ENCODE measurements around the gene PCGF3. TPM values are rescaled to one million over a fixed set of nuclear protein-coding genes. Genes with fewer than 3 reads are reported as not detected.
"Not testable (repeated sequence)": the region's sequence is repeated elsewhere in the genome, so short reads cannot be mapped to it uniquely, and the experiment has no call there.

PCGF3 gene
- total and polyA plus RNA-seq, 7 experiments from 2014 or later, result 3.8 to 66.8 (median 36.2) TPM

DNA sequence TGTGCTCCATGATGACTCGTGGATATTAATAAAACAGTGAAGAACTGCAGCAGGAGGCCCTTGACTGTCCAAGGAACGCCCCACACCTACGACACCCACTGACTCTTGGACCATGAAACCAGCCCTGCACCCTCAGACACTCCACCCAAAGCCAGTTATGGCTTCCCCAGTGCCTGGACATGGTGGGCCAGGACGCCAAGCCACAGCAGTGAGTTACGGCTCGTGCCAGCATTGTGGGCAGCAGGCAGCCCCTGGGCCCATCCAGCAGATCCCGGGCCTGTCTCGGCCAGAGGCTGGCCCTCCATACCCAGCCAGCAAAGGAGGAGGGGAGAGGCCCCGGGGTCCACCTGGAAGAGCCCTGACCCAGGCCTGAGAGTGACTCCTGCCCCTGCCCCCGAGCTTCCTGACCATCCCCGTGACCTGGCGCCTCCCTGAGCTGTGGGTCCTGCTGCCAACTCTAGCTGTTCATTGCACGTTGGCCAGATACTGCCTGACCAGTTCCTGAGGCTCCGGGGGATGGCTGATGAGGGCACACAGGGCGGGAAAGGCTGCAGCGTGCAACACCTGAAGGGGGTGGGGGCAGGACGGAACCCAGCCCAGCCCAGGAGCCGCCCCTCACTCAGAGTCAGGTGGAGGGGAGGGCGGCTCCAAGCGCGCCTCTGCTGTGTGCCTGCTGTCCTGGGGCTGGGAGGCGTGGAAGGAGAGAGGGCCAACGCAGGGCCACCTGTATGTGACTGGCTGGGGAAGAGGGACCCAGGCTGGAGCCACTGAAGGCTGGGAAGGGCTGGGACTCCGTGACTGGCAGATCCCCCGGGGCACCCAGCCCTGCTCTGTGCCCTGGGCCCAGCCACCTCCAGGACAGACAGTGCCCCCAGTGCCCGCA lies 17.4 kb upstream of the PCGF3 start:
- Histone ChIP-seq H3K27me3 (ENCODE audit: control insufficient read depth in 2 of 2, insufficient read depth in 2 of 2, low read length in 2 of 2) (no peaks in the 10 kb centered on the region), H3K36me3 (ENCODE audit: control insufficient read depth in 2 of 3, insufficient read depth in 3 of 3, low read length in 3 of 3) (no peaks in the 10 kb centered on the region), H3K27ac (ENCODE audit: low read depth, low read length) (no peak overlapping the region), H3K9me3 (ENCODE audit: control insufficient read depth in 2 of 3, low read length in 3 of 3) (no peaks in the 10 kb centered on the region), H3K4me3 (ENCODE audit: low read length) (no peak overlapping the region), H3K4me1 (ENCODE audit: control insufficient read depth in 2 of 2, insufficient read depth in 2 of 2, low read length in 2 of 2) (no peaks in the 10 kb centered on the region)
- intact Hi-C loops (cut with micrococcal nuclease), result no loop called here
- POLR2A ChIA-PET, result no interaction called here
- Mint-ChIP-seq H3K4me1 (peaks cover 0 to 10% (median 0%) of the 10 kb centered on the region in 7 donors), H3K27me3 (peaks cover 0 to 18% (median 12%) of the 10 kb centered on the region in 5 donors), H3K27ac (no peak overlapping the region), H3K9me3 (peaks cover 0 to 3% (median 0%) of the 10 kb centered on the region in 11 donors), H3K4me3 (peak overlapping the region in 3 of 10 donors; percentile 11 to 58 (median 14)), H3K36me3 (no peaks in the 10 kb centered on the region)
- CTCF ChIA-PET, result no interaction called here
- DNase-seq, result no peak
- peak; percentile 1 for ATAC-seq

DNA sequence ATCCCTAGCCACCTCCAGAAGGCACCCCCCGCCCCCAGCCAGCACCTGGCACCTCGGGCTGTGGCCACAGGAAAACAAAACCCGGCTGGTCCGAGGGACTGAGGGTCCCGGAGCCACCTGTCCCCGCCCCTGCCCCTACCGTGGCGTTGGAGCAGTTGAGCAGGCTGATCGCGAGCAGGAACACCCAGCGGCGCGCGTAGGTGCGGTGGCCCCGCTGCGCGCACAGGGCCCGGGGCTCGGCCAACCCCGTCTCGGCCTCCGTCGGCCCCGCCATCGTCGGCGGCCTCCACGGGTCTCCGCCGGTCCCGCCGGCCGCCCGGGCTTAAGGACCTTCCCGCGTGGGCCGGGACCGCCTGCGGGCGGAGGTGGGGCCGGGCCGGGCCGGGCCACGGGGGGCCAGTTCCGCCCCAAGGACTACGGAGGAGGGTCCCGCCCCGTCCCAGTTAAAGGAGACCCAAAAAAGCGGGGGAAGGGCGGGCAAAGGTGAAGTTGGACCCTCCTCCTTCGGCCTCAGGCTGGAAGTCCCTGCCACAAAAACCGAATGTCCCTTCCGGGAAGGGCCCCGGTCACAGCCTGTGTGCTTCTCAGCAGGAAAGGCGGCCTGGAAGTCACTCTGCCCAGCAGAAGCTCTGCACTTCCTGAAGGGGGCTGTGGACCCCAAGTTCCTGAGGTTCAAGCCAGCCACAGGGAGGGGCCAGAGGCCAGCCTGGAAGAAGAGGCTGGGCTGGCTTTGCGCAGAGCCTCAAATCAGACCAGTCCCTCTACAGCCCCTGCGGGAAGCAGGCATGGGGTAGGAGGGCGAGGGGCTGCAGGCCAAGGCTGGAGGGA lies 16.6 kb upstream of the PCGF3 start, which contains the start of gene SLC49A3:
Gene SLC49A3, minus strand, starts transcription at position 298 of the 828 bp plus-strand sequence. Its CDS starts 24 bp downstream, at position 274.
- Histone ChIP-seq H3K36me3 (ENCODE audit: control insufficient read depth in 2 of 3, insufficient read depth in 3 of 3, low read length in 3 of 3) (no peaks in the 10 kb centered on the region), H3K4me3 (ENCODE audit: low read length) (no peak within 1 kb of the TSS), H3K27ac (ENCODE audit: low read depth, low read length) (no peak within 1 kb of the TSS), H3K4me1 (ENCODE audit: control insufficient read depth in 2 of 2, insufficient read depth in 2 of 2, low read length in 2 of 2) (no peaks in the 10 kb centered on the region), H3K27me3 (ENCODE audit: control insufficient read depth in 2 of 2, insufficient read depth in 2 of 2, low read length in 2 of 2) (no peaks in the 10 kb centered on the region), H3K9me3 (ENCODE audit: control insufficient read depth in 2 of 3, low read length in 3 of 3) (no peaks in the 10 kb centered on the region)
- peak; percentile 17 for ATAC-seq
- peak within 1 kb of the TSS in 3 of 10 donors; percentile 14 to 58 (median 17) for H3K4me3 Mint-ChIP-seq
- peaks cover 0 to 3% (median 0%) of the 10 kb centered on the region in 11 donors for H3K9me3 Mint-ChIP-seq
- H3K27me3 Mint-ChIP-seq, result peaks cover 4 to 23% (median 12%) of the 10 kb centered on the region in 5 donors
- H3K4me1 Mint-ChIP-seq, result peaks cover 0 to 9% (median 0%) of the 10 kb centered on the region in 7 donors
- ChIA-PET CTCF (no interaction called here), POLR2A (no interaction called here)
- no peak for DNase-seq
- no peaks in the 10 kb centered on the region for H3K36me3 Mint-ChIP-seq
- H3K27ac Mint-ChIP-seq, result no peak within 1 kb of the TSS
- intact Hi-C loops (cut with micrococcal nuclease), result no loop called here

GRCh38 chr4:689723-690122 lies 15.9 kb upstream of the PCGF3 start:
- Mint-ChIP-seq H3K4me3 (peak overlapping the region in 2 of 10 donors; percentile 17 to 56), H3K27ac (no peak overlapping the region), H3K9me3 (peaks cover 0 to 3% (median 0%) of the 10 kb centered on the region in 11 donors), H3K36me3 (no peaks in the 10 kb centered on the region), H3K27me3 (peaks cover 4 to 27% (median 12%) of the 10 kb centered on the region in 5 donors), H3K4me1 (peaks cover 0 to 8% (median 0%) of the 10 kb centered on the region in 7 donors)
- intact Hi-C loops (cut with micrococcal nuclease), result no loop called here
- Histone ChIP-seq H3K27ac (ENCODE audit: low read depth, low read length) (no peak overlapping the region), H3K4me1 (ENCODE audit: control insufficient read depth in 2 of 2, insufficient read depth in 2 of 2, low read length in 2 of 2) (no peaks in the 10 kb centered on the region), H3K36me3 (ENCODE audit: control insufficient read depth in 2 of 3, insufficient read depth in 3 of 3, low read length in 3 of 3) (no peaks in the 10 kb centered on the region), H3K4me3 (ENCODE audit: low read length) (no peak overlapping the region), H3K9me3 (ENCODE audit: control insufficient read depth in 2 of 3, low read length in 3 of 3) (no peaks in the 10 kb centered on the region), H3K27me3 (ENCODE audit: control insufficient read depth in 2 of 2, insufficient read depth in 2 of 2, low read length in 2 of 2) (no peaks in the 10 kb centered on the region)
- no peak for DNase-seq
- ChIA-PET POLR2A (no interaction called here), CTCF (no interaction called here)
- ATAC-seq, result no peak

DNA sequence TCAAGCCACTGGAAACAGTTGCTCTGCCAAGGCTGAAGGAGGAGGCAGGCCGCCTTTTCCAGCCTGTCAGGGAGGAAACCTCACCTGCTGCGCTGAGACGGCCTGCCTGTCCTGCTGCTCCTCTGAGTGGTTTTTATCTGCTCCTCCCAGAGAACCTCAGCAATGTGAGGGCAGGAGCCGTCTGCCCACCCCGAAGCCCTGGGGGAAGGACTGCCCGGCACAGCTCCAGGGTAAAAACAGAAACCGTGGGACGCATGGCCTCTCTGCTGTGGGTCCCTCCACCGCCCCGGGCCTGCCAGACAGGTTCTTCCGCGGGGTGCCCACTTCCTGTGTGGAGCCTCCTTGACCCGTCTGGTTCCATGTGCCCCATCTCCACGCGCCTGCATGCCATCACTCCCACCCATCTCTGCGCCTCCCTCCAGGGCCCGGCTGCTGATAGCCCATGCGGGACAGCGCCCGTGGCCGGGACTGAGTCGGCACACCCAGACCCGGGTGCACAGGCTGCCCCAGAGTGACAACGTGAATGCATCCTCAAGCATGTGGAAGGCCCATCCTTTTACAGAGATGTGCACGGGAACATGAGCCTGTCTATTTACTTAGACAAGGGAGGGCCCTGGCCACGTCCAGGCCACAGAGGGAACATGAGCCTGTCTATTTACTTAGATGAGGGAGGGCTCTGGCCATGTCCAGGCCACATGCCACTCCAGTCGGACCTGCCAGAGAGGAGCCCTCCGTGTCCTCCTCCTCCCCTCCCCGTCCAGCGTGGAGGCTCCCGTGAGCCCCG lies 12.7 kb upstream of the PCGF3 start:
- CTCF ChIA-PET, result no interaction called here
- Mint-ChIP-seq H3K27me3 (peaks cover 0 to 31% (median 5%) of the 10 kb centered on the region in 5 donors), H3K4me1 (peaks cover 0 to under 1% (median 0%) of the 10 kb centered on the region in 7 donors), H3K9me3 (peaks cover 0 to 2% (median 0%) of the 10 kb centered on the region in 11 donors), H3K36me3 (peaks cover 0 to 3% (median 0%) of the 10 kb centered on the region in 5 donors), H3K4me3 (no peak overlapping the region), H3K27ac (no peak overlapping the region)
- no peaks in the 10 kb centered on the region for H3K9me3 ChIP-seq (ENCODE audit: control insufficient read depth in 2 of 3, low read length in 3 of 3)
- intact Hi-C loops (cut with micrococcal nuclease), result no loop called here
- POLR2A ChIA-PET, result no interaction called here
- ATAC-seq (no peak), DNase-seq (no peak)
- H3K27me3 ChIP-seq (ENCODE audit: control insufficient read depth in 2 of 2, insufficient read depth in 2 of 2, low read length in 2 of 2), result no peaks in the 10 kb centered on the region
- no peaks in the 10 kb centered on the region for H3K4me1 ChIP-seq (ENCODE audit: control insufficient read depth in 2 of 2, insufficient read depth in 2 of 2, low read length in 2 of 2)
- H3K27ac ChIP-seq (ENCODE audit: low read depth, low read length), result no peak overlapping the region
- no peaks in the 10 kb centered on the region for H3K36me3 ChIP-seq (ENCODE audit: control insufficient read depth in 2 of 3, insufficient read depth in 3 of 3, low read length in 3 of 3)
- no peak overlapping the region for H3K4me3 ChIP-seq (ENCODE audit: low read length)

DNA sequence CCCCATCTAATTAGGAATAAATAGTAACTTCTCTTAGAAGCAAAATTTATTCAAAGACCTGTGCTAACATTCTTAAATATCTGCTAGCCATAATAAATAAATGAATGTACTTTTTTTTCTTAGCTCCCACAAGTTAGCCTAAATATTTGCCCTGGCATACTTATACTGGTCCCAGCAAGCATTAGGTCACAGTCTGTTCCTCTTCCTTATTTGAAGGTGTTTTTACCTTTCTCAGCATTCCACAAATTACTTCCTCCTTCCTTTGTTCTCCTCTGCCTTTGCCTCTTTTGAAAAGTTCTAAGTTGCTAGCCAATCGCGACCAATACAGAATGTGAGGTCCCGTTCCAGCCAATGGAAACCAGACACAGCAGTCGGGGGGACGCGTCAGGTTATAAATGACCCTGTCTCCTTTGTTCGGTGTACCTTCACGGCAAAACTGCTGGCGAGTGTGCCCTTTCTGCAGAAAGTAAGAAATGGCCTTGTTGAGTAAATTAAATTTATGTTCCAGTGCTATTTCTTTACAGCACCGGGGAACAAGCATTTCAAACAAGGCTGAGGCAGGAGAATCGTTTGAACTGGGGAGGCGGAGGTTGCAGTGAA lies 11.2 kb upstream of the PCGF3 start:
- H3K27ac ChIP-seq (ENCODE audit: low read depth, low read length); H3K4me3 ChIP-seq (ENCODE audit: low read length); ATAC-seq; DNase-seq; H3K9me3 ChIP-seq (ENCODE audit: control insufficient read depth in 2 of 3, low read length in 3 of 3); H3K36me3 ChIP-seq (ENCODE audit: control insufficient read depth in 2 of 3, insufficient read depth in 3 of 3, low read length in 3 of 3); H3K4me3 Mint-ChIP-seq; H3K36me3 Mint-ChIP-seq; H3K4me1 Mint-ChIP-seq; H3K9me3 Mint-ChIP-seq; H3K4me1 ChIP-seq (ENCODE audit: control insufficient read depth in 2 of 2, insufficient read depth in 2 of 2, low read length in 2 of 2); H3K27me3 ChIP-seq (ENCODE audit: control insufficient read depth in 2 of 2, insufficient read depth in 2 of 2, low read length in 2 of 2); intact Hi-C loops (cut with micrococcal nuclease); H3K27ac Mint-ChIP-seq: not testable (repeated sequence)
- ChIA-PET CTCF (interaction anchor here (0.7 kb wide), 1 partner anchor 214 kb away, joined by 3 read pairs; no protein-coding TSS in a partner anchor), POLR2A (interaction anchor here (0.6 kb wide), 1 partner anchor 160 kb away, joined by 6 read pairs; no protein-coding TSS in a partner anchor)
- H3K27me3 Mint-ChIP-seq, result peaks cover 0 to 28% (median 4%) of the 10 kb centered on the region in 5 donors

All from naive thymus-derived CD4-positive, alpha-beta T cell (primary cell).